MV-4-11 (cell line): Measurements from ENCODE around the gene C20orf202.
"Not testable (repeated sequence)": the region's sequence is repeated elsewhere in the genome, so short reads cannot be mapped to it uniquely, and the experiment has no call there.

ENCODE experiments used
- DNase-seq: peaks from one replicate; lab custom pipeline; 2025; lab: John Stamatoyannopoulos, UW

Gene C20orf202

GRCh38 chr20:1247689-1248088 lies 44.4 kb downstream of the C20orf202 start:
- DNase-seq = no peak

DNA sequence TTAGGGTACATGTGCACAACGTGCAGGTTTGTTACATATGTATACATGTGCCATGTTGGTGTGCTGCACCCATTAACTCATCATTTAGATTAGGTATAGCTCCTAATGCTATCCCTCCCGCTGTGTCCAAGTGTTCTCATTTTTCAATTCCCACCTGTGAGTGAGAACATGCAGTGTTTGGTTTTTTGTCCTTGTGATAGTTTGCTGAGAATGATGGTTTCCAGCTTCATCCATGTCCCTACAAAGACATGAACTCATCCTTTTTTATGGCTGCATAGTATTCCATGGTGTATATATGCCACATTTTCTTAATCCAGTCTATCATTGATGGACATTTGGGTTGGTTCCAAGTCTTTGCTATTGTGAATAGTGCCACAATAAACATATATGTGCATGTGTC lies 47.0 kb downstream of the C20orf202 start:
- not testable (repeated sequence) for DNase-seq

DNA sequence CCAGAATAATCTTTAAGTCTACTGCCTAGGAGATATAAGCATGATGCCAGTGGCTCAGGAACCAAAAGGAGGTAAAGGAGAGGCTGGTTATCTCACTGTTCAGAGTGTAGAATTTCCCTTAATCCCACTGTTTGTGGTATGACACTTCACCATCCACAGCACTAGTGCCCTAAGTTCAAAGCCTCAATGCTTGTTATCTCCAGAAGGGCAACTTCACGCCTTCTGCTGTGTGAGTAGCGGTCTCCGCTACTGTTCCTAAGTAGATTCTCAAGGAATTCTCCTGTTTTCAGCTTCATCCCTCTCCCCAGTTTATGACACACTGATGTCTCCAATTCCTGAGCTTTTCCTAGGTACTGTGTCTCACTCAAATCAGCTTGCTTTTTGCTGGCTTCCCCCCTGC lies 49.2 kb downstream of the C20orf202 start:
- DNase-seq = no peak

DNA sequence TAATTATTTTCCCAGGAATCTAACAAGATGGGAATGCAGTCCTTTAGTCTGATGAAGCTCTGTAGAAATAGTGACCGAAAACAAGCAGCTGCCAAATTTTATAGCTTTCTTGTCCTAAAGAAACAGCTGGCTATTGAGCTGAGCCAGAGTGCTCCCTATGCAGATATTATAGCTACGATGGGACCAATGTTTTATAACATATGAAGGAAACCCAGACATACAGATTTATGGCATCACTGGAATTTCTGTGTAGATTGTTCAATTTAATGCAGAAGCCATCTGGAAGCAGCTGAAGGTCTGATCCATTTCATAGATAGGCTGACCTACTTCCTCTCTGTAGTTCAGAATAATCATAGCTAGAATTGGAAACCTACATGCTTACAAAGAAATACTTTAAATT lies 51.0 kb downstream of the C20orf202 start:
- no peak for DNase-seq

- no peak for DNase-seq
These were observed 52.4 kb downstream of the C20orf202 start for GRCh38 chr20:1255675-1256074.
